Cardiac fibroblast (primary cell): Measurements from ENCODE around the gene GAB1.
A peak's percentile ranks its signal among the peaks of the same experiment; 100 is the strongest.

Source experiments
- DNase-seq, 2 donors: peaks; one replicate each; pipeline versions ENCODE4 v3.0.0 to v3.0.0-alpha.2; 2010; ENCODE audit warnings: low read depth in 2 of 2
- H3K4me3 ChIP-seq, 2 donors: replicated peaks in 1 of 2; 1 replicate in 1 of 2; 2 replicates in 1 of 2; pipeline ENCODE4 v1.5.1; 2011; ENCODE audit warnings: low read depth in 2 of 2, low read length in 2 of 2, mild to moderate bottlenecking in 2 of 2, moderate library complexity in 1 of 2
- CTCF ChIP-seq: IDR thresholded peaks from one replicate; pipeline ENCODE4 v1.5.1; 2011; ENCODE audit warnings: low read depth, mild to moderate bottlenecking, low read length, inconsistent platforms

The GAB1 gene

GRCh38 chr4:143511906-143512305 is 175.2 kb downstream of the GAB1 start:
- DNase-seq: no peak
- H3K4me3 ChIP-seq: no peak overlapping the region
- TF ChIP-seq CTCF: no peak

GRCh38 chr4:143512978-143513313 is 176.3 kb downstream of the GAB1 start:
- no peak for DNase-seq
- no peak for TF ChIP-seq CTCF
- H3K4me3 ChIP-seq: peak overlapping the region; percentile 87 to 92

GRCh38 chr4:143513314-143514168 is 176.9 kb downstream of the GAB1 start, which contains the start of gene SMARCA5:
SMARCA5 (plus strand) TSS chr4:143513702; CDS start chr4:143513925, 223 bp downstream.
- H3K4me3 ChIP-seq: peak within 1 kb of the TSS; percentile 87 to 92
- DNase-seq: peak; percentile 99
- no peak for TF ChIP-seq CTCF

- peak overlapping the region; percentile 87 to 92 for H3K4me3 ChIP-seq
- TF ChIP-seq CTCF: no peak
- no peak for DNase-seq
Measured at GRCh38 chr4:143514169-143514495, 177.5 kb downstream of the GAB1 start.

- H3K4me3 ChIP-seq: peak overlapping the region; percentile 87 to 92
- peak; percentile 52 to 68 for DNase-seq
- no peak for TF ChIP-seq CTCF
Measured at GRCh38 chr4:143514497-143514896, 177.8 kb downstream of the GAB1 start.

GRCh38 chr4:143514901-143515300 is 178.2 kb downstream of the GAB1 start:
- no peak for TF ChIP-seq CTCF
- DNase-seq: peak in 1 of 2 donors; percentile 8

More at GRCh38 chr4:143514901-143515300, 178.2 kb downstream of the GAB1 start:
- peak overlapping the region; percentile 87 to 92 for H3K4me3 ChIP-seq
